ENCODE measurements around the gene TMEM145.

TMEM145 gene

GRCh38 chr19:42362342-42362741, 49.2 kb downstream of the TMEM145 start:
- peaks cover 24% of the 10 kb centered on the region for H3K36me3 ChIP-seq (replicated peaks; ENCODE audit: low read depth, low read length)
- no peaks in the 10 kb centered on the region for H4K20me1 ChIP-seq (ENCODE audit: insufficient read depth, low read length)
- H3K79me2 ChIP-seq (ENCODE audit: low read length) = no peaks in the 10 kb centered on the region
- no peak overlapping the region for H3K4me2 ChIP-seq (ENCODE audit: low read length)
- H3K9me3 ChIP-seq (ENCODE audit: insufficient read depth, low read length) = 0 out of 2 replicates have a peak, but pooled peaks cover 8% of the 10 kb centered on the region
- no peak overlapping the region for H3K4me3 ChIP-seq (ENCODE audit: low read length)
- no peaks in the 10 kb centered on the region for H3K27me3 ChIP-seq (ENCODE audit: low read depth, low read length)
- H3K4me1 ChIP-seq (ENCODE audit: low read length) = peaks cover 18% of the 10 kb centered on the region
- H3K9ac ChIP-seq (ENCODE audit: low read length) = no peak overlapping the region
- H3K27ac ChIP-seq (ENCODE audit: low read length) = no peak overlapping the region
- TF ChIP-seq, protein P1, sequence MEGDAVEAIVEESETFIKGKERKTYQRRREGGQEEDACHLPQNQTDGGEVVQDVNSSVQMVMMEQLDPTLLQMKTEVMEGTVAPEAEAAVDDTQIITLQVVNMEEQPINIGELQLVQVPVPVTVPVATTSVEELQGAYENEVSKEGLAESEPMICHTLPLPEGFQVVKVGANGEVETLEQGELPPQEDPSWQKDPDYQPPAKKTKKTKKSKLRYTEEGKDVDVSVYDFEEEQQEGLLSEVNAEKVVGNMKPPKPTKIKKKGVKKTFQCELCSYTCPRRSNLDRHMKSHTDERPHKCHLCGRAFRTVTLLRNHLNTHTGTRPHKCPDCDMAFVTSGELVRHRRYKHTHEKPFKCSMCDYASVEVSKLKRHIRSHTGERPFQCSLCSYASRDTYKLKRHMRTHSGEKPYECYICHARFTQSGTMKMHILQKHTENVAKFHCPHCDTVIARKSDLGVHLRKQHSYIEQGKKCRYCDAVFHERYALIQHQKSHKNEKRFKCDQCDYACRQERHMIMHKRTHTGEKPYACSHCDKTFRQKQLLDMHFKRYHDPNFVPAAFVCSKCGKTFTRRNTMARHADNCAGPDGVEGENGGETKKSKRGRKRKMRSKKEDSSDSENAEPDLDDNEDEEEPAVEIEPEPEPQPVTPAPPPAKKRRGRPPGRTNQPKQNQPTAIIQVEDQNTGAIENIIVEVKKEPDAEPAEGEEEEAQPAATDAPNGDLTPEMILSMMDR (IDR thresholded peaks at IDR 0.05; ENCODE audit: low read depth, low read length) = no peak
- TF ChIP-seq EZH2phosphoT487 (IDR thresholded peaks at IDR 0.05; ENCODE audit: low read depth) = no peak
- no peak overlapping the region for H2AFZ ChIP-seq (ENCODE audit: low read depth, low read length)

DNA sequence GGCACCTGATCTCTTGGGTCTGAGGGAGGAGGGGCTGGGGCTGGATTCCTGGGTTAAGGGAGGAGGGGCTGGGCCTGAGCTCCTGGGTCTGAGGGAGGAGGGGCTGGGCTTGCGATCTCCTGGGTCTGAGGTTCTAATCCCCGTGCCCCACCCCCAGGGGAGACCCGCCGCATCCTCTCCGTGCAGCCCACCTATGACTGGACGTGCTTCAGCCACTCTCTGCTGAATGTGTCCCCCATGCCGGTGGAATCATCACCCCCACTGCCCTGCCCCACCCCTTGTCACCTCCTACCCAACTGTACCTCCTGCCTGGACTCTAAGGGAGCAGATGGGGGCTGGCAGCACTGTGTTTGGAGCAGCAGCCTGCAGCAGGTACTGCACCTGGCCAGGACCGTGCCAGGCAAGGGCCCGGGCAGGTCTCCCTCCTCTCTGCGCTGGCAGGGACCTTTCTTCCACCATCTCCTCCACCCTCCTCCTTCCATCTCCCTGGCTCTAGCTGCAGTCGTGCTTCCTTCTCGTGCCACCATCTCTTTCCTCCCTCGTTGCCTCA, 49.9 kb downstream of the TMEM145 start:
- no peak overlapping the region for H3K9ac ChIP-seq (ENCODE audit: low read length)
- TF ChIP-seq EZH2phosphoT487 (IDR thresholded peaks at IDR 0.05; ENCODE audit: low read depth) = no peak
- TF ChIP-seq, protein P1 (IDR thresholded peaks at IDR 0.05; ENCODE audit: low read depth, low read length) = no peak

GRCh38 chr19:42363614-42364346, 50.7 kb downstream of the TMEM145 start:
- H3K4me3 ChIP-seq (ENCODE audit: low read length) = no peak overlapping the region
- H3K79me2 ChIP-seq (ENCODE audit: low read length) = no peaks in the 10 kb centered on the region
- no peaks in the 10 kb centered on the region for H4K20me1 ChIP-seq (ENCODE audit: insufficient read depth, low read length)
- H3K36me3 ChIP-seq (replicated peaks; ENCODE audit: low read depth, low read length) = peaks cover 19% of the 10 kb centered on the region
- TF ChIP-seq, protein P1 (IDR thresholded peaks at IDR 0.05; ENCODE audit: low read depth, low read length) = no peak
- no peak for TF ChIP-seq EZH2phosphoT487 (IDR thresholded peaks at IDR 0.05; ENCODE audit: low read depth)
- 0 out of 2 replicates have a peak, but pooled peaks cover 8% of the 10 kb centered on the region for H3K9me3 ChIP-seq (ENCODE audit: insufficient read depth, low read length)
- H3K9ac ChIP-seq (ENCODE audit: low read length) = no peak overlapping the region
- H3K4me1 ChIP-seq (ENCODE audit: low read length) = peaks cover 15% of the 10 kb centered on the region
- H3K27me3 ChIP-seq (ENCODE audit: low read depth, low read length) = no peaks in the 10 kb centered on the region
- peak overlapping the region; percentile 22; the same call in 1 of the 2 replicates for H3K27ac ChIP-seq (ENCODE audit: low read length)
- H2AFZ ChIP-seq (ENCODE audit: low read depth, low read length) = no peak overlapping the region
- peak overlapping the region; percentile 18; the same call in 1 of the 2 replicates for H3K4me2 ChIP-seq (ENCODE audit: low read length)

More for the DNA sequence above, 49.9 kb downstream of the TMEM145 start:
- Histone ChIP-seq H3K4me3 (ENCODE audit: low read length) (no peak overlapping the region), H4K20me1 (ENCODE audit: insufficient read depth, low read length) (no peaks in the 10 kb centered on the region), H3K36me3 (replicated peaks; ENCODE audit: low read depth, low read length) (peaks cover 24% of the 10 kb centered on the region), H3K79me2 (ENCODE audit: low read length) (no peaks in the 10 kb centered on the region), H3K27ac (ENCODE audit: low read length) (no peak overlapping the region; the same call in 1 of the 2 replicates), H2AFZ (ENCODE audit: low read depth, low read length) (no peak overlapping the region), H3K9me3 (ENCODE audit: insufficient read depth, low read length) (0 out of 2 replicates have a peak, but pooled peaks cover 8% of the 10 kb centered on the region), H3K27me3 (ENCODE audit: low read depth, low read length) (no peaks in the 10 kb centered on the region), H3K4me1 (ENCODE audit: low read length) (peaks cover 15% of the 10 kb centered on the region), H3K4me2 (ENCODE audit: low read length) (no peak overlapping the region)

- no peak overlapping the region for H3K27ac ChIP-seq (ENCODE audit: low read length)
- no peaks in the 10 kb centered on the region for H3K27me3 ChIP-seq (ENCODE audit: low read depth, low read length)
- peaks cover 25% of the 10 kb centered on the region for H3K36me3 ChIP-seq (replicated peaks; ENCODE audit: low read depth, low read length)
- H3K4me2 ChIP-seq (ENCODE audit: low read length) = no peak overlapping the region
- H3K9me3 ChIP-seq (ENCODE audit: insufficient read depth, low read length) = 0 out of 2 replicates have a peak, but pooled peaks cover 8% of the 10 kb centered on the region
- no peak for TF ChIP-seq EZH2phosphoT487 (IDR thresholded peaks at IDR 0.05; ENCODE audit: low read depth)
- TF ChIP-seq, protein P1 (IDR thresholded peaks at IDR 0.05; ENCODE audit: low read depth, low read length) = no peak
- H3K4me3 ChIP-seq (ENCODE audit: low read length) = no peak overlapping the region
- no peaks in the 10 kb centered on the region for H4K20me1 ChIP-seq (ENCODE audit: insufficient read depth, low read length)
- no peaks in the 10 kb centered on the region for H3K79me2 ChIP-seq (ENCODE audit: low read length)
- no peak overlapping the region for H2AFZ ChIP-seq (ENCODE audit: low read depth, low read length)
- no peak overlapping the region for H3K9ac ChIP-seq (ENCODE audit: low read length)
- peaks cover 17% of the 10 kb centered on the region for H3K4me1 ChIP-seq (ENCODE audit: low read length)
Observed at GRCh38 chr19:42366673-42367072, 53.6 kb downstream of the TMEM145 start.

Measured in OCI-LY3 (cell line).